ENCODE results near the gene ITPRIP.

- TF ChIP-seq POLR2AphosphoS5 (IDR thresholded peaks at IDR 0.05; ENCODE audit: low read depth, low read length): no peak
- no peak for TF ChIP-seq POLR2A (IDR thresholded peaks at IDR 0.05; ENCODE audit: low read depth, low read length)
Measured at GRCh38 chr10:104321226-104321625, 17.0 kb downstream of the ITPRIP start.
